Measurements from ENCODE around the gene PRRC2B. TPM values are rescaled to one million over a fixed set of nuclear protein-coding genes. Genes with fewer than 3 reads are reported as not detected.

PRRC2B gene
- total and polyA plus RNA-seq, 2 of the 13 experiments (the other 11 are each of a cell fraction or from before 2014, with no cell fraction given) = 20.8 to 37.4 TPM

GRCh38 chr9:131545003-131545785 lies 151.3 kb downstream of the PRRC2B start, which contains the start of gene PRRT1B (continued):
- TF ChIP-seq, protein P1, sequence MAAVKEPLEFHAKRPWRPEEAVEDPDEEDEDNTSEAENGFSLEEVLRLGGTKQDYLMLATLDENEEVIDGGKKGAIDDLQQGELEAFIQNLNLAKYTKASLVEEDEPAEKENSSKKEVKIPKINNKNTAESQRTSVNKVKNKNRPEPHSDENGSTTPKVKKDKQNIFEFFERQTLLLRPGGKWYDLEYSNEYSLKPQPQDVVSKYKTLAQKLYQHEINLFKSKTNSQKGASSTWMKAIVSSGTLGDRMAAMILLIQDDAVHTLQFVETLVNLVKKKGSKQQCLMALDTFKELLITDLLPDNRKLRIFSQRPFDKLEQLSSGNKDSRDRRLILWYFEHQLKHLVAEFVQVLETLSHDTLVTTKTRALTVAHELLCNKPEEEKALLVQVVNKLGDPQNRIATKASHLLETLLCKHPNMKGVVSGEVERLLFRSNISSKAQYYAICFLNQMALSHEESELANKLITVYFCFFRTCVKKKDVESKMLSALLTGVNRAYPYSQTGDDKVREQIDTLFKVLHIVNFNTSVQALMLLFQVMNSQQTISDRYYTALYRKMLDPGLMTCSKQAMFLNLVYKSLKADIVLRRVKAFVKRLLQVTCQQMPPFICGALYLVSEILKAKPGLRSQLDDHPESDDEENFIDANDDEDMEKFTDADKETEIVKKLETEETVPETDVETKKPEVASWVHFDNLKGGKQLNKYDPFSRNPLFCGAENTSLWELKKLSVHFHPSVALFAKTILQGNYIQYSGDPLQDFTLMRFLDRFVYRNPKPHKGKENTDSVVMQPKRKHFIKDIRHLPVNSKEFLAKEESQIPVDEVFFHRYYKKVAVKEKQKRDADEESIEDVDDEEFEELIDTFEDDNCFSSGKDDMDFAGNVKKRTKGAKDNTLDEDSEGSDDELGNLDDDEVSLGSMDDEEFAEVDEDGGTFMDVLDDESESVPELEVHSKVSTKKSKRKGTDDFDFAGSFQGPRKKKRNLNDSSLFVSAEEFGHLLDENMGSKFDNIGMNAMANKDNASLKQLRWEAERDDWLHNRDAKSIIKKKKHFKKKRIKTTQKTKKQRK (IDR thresholded peaks at IDR 0.05; ENCODE audit: low read length) = no peak
- TF ChIP-seq KLF15 (CRISPR knock-in tag; IDR thresholded peaks at IDR 0.05; ENCODE audit: borderline replicate concordance) = no peak
- TF ChIP-seq HOXA3 (CRISPR knock-in tag; IDR thresholded peaks at IDR 0.05) = peak; percentile 70; the same call in 1 of the 2 replicates
- TF ChIP-seq FUBP1 (CRISPR knock-in tag; IDR thresholded peaks at IDR 0.05; ENCODE audit: borderline replicate concordance) = no peak; the same call in 1 of the 2 replicates
- TF ChIP-seq KLF11 (CRISPR knock-in tag; IDR thresholded peaks at IDR 0.05) = no peak
- no peak for TF ChIP-seq JUN (CRISPR knock-in tag; IDR thresholded peaks at IDR 0.05)
- no peak for TF ChIP-seq MAFG (CRISPR knock-in tag; IDR thresholded peaks at IDR 0.05)
- no peak for TF ChIP-seq ZNF468 (CRISPR knock-in tag; IDR thresholded peaks at IDR 0.05)
- TF ChIP-seq TFE3 (CRISPR knock-in tag; IDR thresholded peaks at IDR 0.05) = no peak
- TF ChIP-seq ZNF879 (CRISPR knock-in tag; IDR thresholded peaks at IDR 0.05) = no peak
- TF ChIP-seq, protein P2, sequence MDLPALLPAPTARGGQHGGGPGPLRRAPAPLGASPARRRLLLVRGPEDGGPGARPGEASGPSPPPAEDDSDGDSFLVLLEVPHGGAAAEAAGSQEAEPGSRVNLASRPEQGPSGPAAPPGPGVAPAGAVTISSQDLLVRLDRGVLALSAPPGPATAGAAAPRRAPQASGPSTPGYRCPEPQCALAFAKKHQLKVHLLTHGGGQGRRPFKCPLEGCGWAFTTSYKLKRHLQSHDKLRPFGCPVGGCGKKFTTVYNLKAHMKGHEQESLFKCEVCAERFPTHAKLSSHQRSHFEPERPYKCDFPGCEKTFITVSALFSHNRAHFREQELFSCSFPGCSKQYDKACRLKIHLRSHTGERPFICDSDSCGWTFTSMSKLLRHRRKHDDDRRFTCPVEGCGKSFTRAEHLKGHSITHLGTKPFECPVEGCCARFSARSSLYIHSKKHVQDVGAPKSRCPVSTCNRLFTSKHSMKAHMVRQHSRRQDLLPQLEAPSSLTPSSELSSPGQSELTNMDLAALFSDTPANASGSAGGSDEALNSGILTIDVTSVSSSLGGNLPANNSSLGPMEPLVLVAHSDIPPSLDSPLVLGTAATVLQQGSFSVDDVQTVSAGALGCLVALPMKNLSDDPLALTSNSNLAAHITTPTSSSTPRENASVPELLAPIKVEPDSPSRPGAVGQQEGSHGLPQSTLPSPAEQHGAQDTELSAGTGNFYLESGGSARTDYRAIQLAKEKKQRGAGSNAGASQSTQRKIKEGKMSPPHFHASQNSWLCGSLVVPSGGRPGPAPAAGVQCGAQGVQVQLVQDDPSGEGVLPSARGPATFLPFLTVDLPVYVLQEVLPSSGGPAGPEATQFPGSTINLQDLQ (CRISPR knock-in tag; IDR thresholded peaks at IDR 0.05) = no peak
- 0 out of 2 replicates have a peak, but pooled peaks have one; percentile 22 for TF ChIP-seq ZFYVE20 (CRISPR knock-in tag; IDR thresholded peaks at IDR 0.05; ENCODE audit: borderline replicate concordance, low read depth)
- TF ChIP-seq ZNF678 (CRISPR knock-in tag; IDR thresholded peaks at IDR 0.05) = no peak
- no peak for TF ChIP-seq CEBPB (IDR thresholded peaks at IDR 0.05; ENCODE audit: borderline replicate concordance, low read depth, low read length)
- peak; percentile 78; the same call in 1 of the 2 replicates for TF ChIP-seq ZGPAT (CRISPR knock-in tag; IDR thresholded peaks at IDR 0.05)
- TF ChIP-seq NPAS2 (CRISPR knock-in tag; IDR thresholded peaks at IDR 0.05; ENCODE audit: borderline replicate concordance) = no peak
